HL-60 (cell line): ENCODE measurements around the gene HOXB8.

Experiments used
- DNase-seq, 2 experiments: peaks; one replicate each; pipeline ENCODE4 v3.0.0-alpha.2; 2010 to 2020; ENCODE audit warnings: low read depth in 1 of 2, low spot score in 1 of 2
- H3K27ac ChIP-seq: fragments of 250-450 bp; sonication (Bioruptor Pico); replicated peaks from 2 replicates; pipeline ENCODE4 v1.5.1; 2020; ENCODE audit warnings: mild to moderate bottlenecking, moderate library complexity
- H3K27me3 ChIP-seq: fragments of 250-450 bp; sonication (Bioruptor Pico); 2 replicates; pipeline ENCODE4 v1.5.1; 2021; ENCODE audit warnings: mild to moderate bottlenecking, moderate library complexity; ENCODE audit not compliant: insufficient read depth, poor library complexity, severe bottlenecking
- H3K4me3 ChIP-seq: replicated peaks from 2 replicates; pipeline ENCODE4 v1.5.1; 2011; ENCODE audit warnings: mild to moderate bottlenecking, control low read depth, low read length; ENCODE audit not compliant: insufficient read depth
- CTCF ChIP-seq: IDR thresholded peaks from one replicate; pipeline ENCODE4 v1.5.1; 2011; ENCODE audit warnings: low read length, control low read depth, inconsistent platforms; ENCODE audit not compliant: insufficient read depth
- GABPA ChIP-seq: IDR thresholded peaks from 2 replicates; pipeline ENCODE4 v1.6.1; 2012; ENCODE audit warnings: low read depth
- POLR2AphosphoS5 ChIP-seq: IDR thresholded peaks from 2 replicates; pipeline ENCODE4 v1.6.1; 2012; ENCODE audit warnings: low read depth
- REST ChIP-seq: IDR thresholded peaks from 2 replicates; pipeline ENCODE4 v1.6.1; 2012; ENCODE audit warnings: low read depth; ENCODE audit not compliant: insufficient replicate concordance
- SPI1 ChIP-seq: IDR thresholded peaks from 2 replicates; pipeline ENCODE4 v1.6.1; 2012; ENCODE audit warnings: low read depth, mild to moderate bottlenecking, borderline replicate concordance

HOXB8 gene

GRCh38 chr17:48604770-48605329, 10.2 kb downstream of the HOXB8 start, which contains the start of gene HOXB6:
TSS of gene HOXB6 (minus strand) at chr17:48604986. CDS start at chr17:48598150, 6,836 bp downstream.
- TF ChIP-seq POLR2AphosphoS5 (no peak), REST (no peak), SPI1 (no peak), GABPA (no peak), CTCF (no peak)
- no peak within 1 kb of the TSS for H3K27ac ChIP-seq
- peaks cover 69% of the 10 kb centered on the region for H3K27me3 ChIP-seq
- no peak for DNase-seq
- H3K4me3 ChIP-seq = no peak within 1 kb of the TSS

GRCh38 chr17:48603959-48604769, 10.9 kb downstream of the HOXB8 start:
- H3K27me3 ChIP-seq = peaks cover 69% of the 10 kb centered on the region
- no peak overlapping the region for H3K4me3 ChIP-seq
- no peak overlapping the region for H3K27ac ChIP-seq
- no peak for DNase-seq
- TF ChIP-seq REST (no peak), CTCF (no peak), GABPA (no peak), SPI1 (no peak), POLR2AphosphoS5 (no peak)

GRCh38 chr17:48601539-48602425, 13.3 kb downstream of the HOXB8 start:
- Histone ChIP-seq H3K27me3 (peaks cover 87% of the 10 kb centered on the region), H3K4me3 (no peak overlapping the region), H3K27ac (no peak overlapping the region)
- DNase-seq = no peak
- no peak for TF ChIP-seq SPI1

GRCh38 chr17:48601207-48601538, 13.9 kb downstream of the HOXB8 start:
- H3K27me3 ChIP-seq = peaks cover 90% of the 10 kb centered on the region
- DNase-seq = no peak
- TF ChIP-seq CTCF (no peak), GABPA (no peak), POLR2AphosphoS5 (no peak), REST (no peak), SPI1 (no peak)
- H3K27ac ChIP-seq = no peak overlapping the region
- no peak overlapping the region for H3K4me3 ChIP-seq
